CD4-positive, alpha-beta T cell treated with Interleukin-12 subunit alpha and Interleukin-12 subunit beta, for 1 hour (primary cell): ENCODE measurements around the gene DEUP1.

ENCODE experiments used
- DNase-seq: peaks from one replicate; pipeline ENCODE4 v3.0.0-alpha.2; 2020

Gene DEUP1

DNA sequence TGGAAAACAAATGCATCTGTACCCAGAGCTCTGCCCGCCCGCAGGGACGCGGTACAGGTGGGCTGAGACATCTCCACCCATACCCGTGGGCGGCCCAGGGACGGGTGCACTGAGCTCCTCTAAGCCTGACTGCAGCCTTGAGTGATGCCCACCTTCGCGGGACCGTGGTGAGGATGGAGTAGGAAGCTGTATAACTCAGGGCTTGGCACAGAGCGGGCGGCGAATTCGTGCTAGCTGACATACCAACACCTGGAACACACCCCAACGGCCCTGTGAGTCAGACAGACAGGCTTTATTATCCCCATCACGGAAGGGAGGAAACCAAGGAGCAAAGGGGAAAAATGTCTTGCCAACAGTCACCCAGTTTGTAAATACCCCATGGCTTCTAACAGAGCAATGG lies 150.7 kb downstream of the DEUP1 start:
- DNase-seq = no peak

DNA sequence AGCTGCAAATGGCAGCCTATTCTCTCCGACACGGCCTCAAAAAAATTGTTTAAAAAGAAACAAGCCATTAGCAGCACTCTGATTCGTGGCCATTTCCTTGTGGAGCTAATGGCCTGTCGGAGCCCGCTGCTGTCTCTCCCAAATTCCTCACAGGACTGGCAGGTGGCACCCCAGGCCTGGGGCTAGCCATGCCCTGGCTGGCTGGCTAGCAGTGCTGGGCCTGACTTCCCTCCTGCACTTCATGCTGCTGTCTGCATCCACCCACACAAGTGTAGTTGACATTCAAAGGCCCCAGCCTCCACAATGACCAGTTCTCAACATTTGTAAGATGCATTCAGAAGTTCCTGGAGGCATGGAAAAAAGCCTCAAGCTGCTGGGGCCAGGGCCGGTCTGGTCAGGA lies 151.2 kb downstream of the DEUP1 start:
- no peak for DNase-seq

DNA sequence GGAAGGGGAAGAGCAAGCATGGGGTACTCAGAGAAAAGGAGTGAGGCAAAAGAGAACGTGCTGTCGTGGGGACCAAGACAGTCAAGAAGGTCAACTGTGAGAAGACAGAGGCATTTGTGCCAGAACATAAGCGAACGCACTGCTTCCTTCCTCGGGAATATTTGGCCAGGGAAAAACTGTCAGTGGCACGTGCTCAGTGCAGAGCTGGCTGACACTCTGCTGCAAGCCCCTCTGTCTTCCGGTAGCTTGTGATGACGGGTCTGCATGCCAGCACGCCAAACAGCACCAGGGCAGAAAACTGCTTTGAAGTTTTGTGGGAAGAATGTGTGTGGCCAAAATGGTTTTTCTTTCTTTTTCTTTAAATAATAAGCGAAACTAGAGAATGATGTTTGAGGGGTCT lies 152.0 kb downstream of the DEUP1 start:
- DNase-seq = no peak

DNA sequence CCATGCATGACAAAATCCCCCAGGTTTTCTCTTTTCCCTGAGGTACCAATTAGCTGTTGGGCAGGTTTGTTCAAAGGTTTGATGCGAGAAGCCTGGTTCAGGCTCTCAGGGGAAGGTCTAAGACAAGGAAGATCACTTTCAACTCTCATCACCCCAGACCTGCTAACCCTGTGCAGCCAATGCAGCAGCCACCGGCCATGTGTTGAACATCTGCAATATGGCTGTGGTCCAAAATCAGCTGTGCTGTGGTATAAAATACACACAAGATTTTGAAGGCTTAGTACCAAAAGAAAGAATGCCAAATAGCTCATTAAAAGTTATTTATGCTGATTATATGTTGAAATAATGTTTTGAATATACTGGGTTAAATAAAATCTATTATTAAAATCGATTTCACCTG lies 154.2 kb downstream of the DEUP1 start:
- no peak for DNase-seq

DNA sequence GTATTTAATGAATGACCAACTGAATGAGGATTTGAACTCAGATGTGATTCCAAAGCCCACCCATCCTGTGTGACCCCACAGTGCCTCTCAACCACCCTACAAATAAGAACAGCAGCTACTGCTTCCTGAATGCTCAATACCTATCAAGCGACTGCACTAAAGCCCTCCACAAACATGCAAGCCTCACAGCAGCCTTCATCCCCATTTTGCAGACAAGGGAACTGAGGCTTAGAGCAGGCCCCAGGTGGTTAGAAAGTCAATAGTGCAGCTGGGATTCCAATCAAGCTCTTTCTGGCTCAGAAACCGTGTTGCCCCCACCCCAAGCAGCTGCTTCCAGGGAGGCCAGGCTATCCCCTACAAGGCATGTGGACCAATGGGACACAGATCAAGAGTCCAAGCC lies 155.4 kb downstream of the DEUP1 start:
- no peak for DNase-seq

DNA sequence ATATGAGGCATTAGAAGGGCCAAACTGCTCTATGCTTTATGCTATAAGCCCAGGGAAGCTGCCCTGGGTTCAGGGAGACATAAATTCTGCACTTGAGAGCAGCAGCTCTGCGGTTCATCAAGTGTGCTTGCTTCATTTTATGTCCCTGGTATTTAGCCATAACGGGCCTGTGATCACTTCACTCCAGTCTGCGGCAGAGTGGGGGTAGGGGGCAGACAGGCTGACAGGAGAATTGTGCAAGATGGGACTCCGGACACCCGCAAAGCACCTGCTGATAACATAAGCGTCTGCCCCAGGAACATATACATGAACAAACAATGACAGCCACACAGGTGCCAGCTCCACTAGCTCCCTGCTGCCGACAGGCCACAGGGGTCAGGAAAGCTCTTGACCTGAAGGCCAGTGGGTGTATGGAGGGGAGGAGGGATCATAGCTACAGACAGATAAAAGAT lies 156.5 kb downstream of the DEUP1 start:
- no peak for DNase-seq
